GM06990 (cell line): Measurements from ENCODE around the gene CRYBA2.

Experiments used
- DNase-seq: peaks from one replicate; pipeline ENCODE4 v3.0.0-alpha.2; 2011; ENCODE audit not compliant: insufficient read length; ENCODE audit errors: extremely low read depth
- H3K27me3 ChIP-seq: replicated peaks from 2 replicates; pipeline ENCODE4 v1.6.0; 2011; ENCODE audit warnings: low read length; ENCODE audit not compliant: control insufficient read depth, insufficient read depth
- H3K36me3 ChIP-seq: 2 replicates; pipeline ENCODE4 v1.5.1; 2011; ENCODE audit warnings: low read length; ENCODE audit not compliant: control insufficient read depth, insufficient read depth
- H3K4me3 ChIP-seq: replicated peaks from 2 replicates; pipeline ENCODE4 v1.5.1; 2011; ENCODE audit warnings: low read depth, mild to moderate bottlenecking, control low read depth, low read length
- CTCF ChIP-seq: IDR thresholded peaks from 2 replicates; pipeline ENCODE4 v1.5.1; 2011; ENCODE audit warnings: low read length, control low read depth, mild to moderate bottlenecking, inconsistent platforms; ENCODE audit not compliant: insufficient read depth, poor library complexity, severe bottlenecking

The CRYBA2 gene

GRCh38 chr2:219022041-219022440 is 28.8 kb upstream of the CRYBA2 start:
- no peak for TF ChIP-seq CTCF
- Histone ChIP-seq H3K4me3 (no peak overlapping the region), H3K36me3 (no peaks in the 10 kb centered on the region), H3K27me3 (peaks cover 1% of the 10 kb centered on the region; the same call in 1 of the 2 replicates)
- DNase-seq: no peak

- H3K36me3 ChIP-seq: no peaks in the 10 kb centered on the region
- peaks cover 1% of the 10 kb centered on the region; the same call in 1 of the 2 replicates for H3K27me3 ChIP-seq
- TF ChIP-seq CTCF: no peak
- no peak for DNase-seq
- H3K4me3 ChIP-seq: no peak overlapping the region
Observed at GRCh38 chr2:219021591-219021990, 28.4 kb upstream of the CRYBA2 start.

GRCh38 chr2:219020604-219021365 is 27.6 kb upstream of the CRYBA2 start:
- Histone ChIP-seq H3K27me3 (peaks cover 1% of the 10 kb centered on the region; the same call in 1 of the 2 replicates), H3K36me3 (no peaks in the 10 kb centered on the region), H3K4me3 (no peak overlapping the region)
- DNase-seq: no peak
- TF ChIP-seq CTCF: no peak

- Histone ChIP-seq H3K36me3 (no peaks in the 10 kb centered on the region), H3K4me3 (no peak overlapping the region), H3K27me3 (peaks cover 1% of the 10 kb centered on the region; the same call in 1 of the 2 replicates)
- DNase-seq: no peak
- TF ChIP-seq CTCF: no peak
Observed at GRCh38 chr2:219019436-219019835, 26.2 kb upstream of the CRYBA2 start.

GRCh38 chr2:219018726-219019125 is 25.5 kb upstream of the CRYBA2 start:
- H3K4me3 ChIP-seq: no peak overlapping the region
- peaks cover 1% of the 10 kb centered on the region; the same call in 1 of the 2 replicates for H3K27me3 ChIP-seq
- no peak for DNase-seq
- no peaks in the 10 kb centered on the region for H3K36me3 ChIP-seq
- TF ChIP-seq CTCF: no peak
